ENCODE measurements around the gene FLOT1. TPM values are rescaled to one million over a fixed set of nuclear protein-coding genes. Genes with fewer than 3 reads are reported as not detected.

The FLOT1 gene
- total RNA-seq (ENCODE audit: low replicate concordance), result 80.3 and 96.9 TPM in 2 replicates

- peak within 1 kb of the TSS; percentile 85 for H3K4me3 ChIP-seq
- Mint-ChIP-seq H3K27ac (peak within 1 kb of the TSS; percentile 92), H3K4me1 (peaks cover 47% of the 10 kb centered on the region), H3K4me3 (peak within 1 kb of the TSS; percentile 91), H3K36me3 (peaks cover 26% of the 10 kb centered on the region), H3K27me3 (ENCODE audit: insufficient read depth, low read depth) (peaks cover 8% of the 10 kb centered on the region), H3K9me3 (no peaks in the 10 kb centered on the region)
- H3K79me2 ChIP-seq (ENCODE audit: low read depth), result peaks cover 27% of the 10 kb centered on the region
- peaks cover 5% of the 10 kb centered on the region for H3K4me1 ChIP-seq
- H3K27me3 ChIP-seq, result peaks cover 14% of the 10 kb centered on the region
- H3K4me2 ChIP-seq, result peak within 1 kb of the TSS; percentile 98
- peaks cover 16% of the 10 kb centered on the region for H3F3A ChIP-seq (ENCODE audit: low read depth)
- DNase-seq (ENCODE audit: low spot score), result peak; percentile 88
- peak within 1 kb of the TSS; percentile 47 for H3K9ac ChIP-seq
- H3K9me3 ChIP-seq (ENCODE audit: low read depth), result no peaks in the 10 kb centered on the region
- TF ChIP-seq CTCF (IDR thresholded peaks at IDR 0.05), result no peak
- TF ChIP-seq EZH2 (IDR thresholded peaks at IDR 0.05), result no peak
- TF ChIP-seq EZH2phosphoT487 (IDR thresholded peaks at IDR 0.05), result no peak
- peak within 1 kb of the TSS; percentile 67 for H2AFZ ChIP-seq (replicated peaks)
- H4K20me1 ChIP-seq (ENCODE audit: low read depth), result peaks cover 10% of the 10 kb centered on the region
- H3K27ac ChIP-seq, result no peak within 1 kb of the TSS
- H3K36me3 ChIP-seq, result no peaks in the 10 kb centered on the region
Measured at GRCh38 chr6:30742316-30743098, at the start of gene FLOT1. Gene FLOT1 (minus strand): TSS chr6:30742687. CDS start chr6:30742189, 498 bp downstream.

GRCh38 chr6:30790724-30791383 is 48.4 kb upstream of the FLOT1 start:
- H3K4me3 ChIP-seq, result no peak overlapping the region
- H3K4me2 ChIP-seq, result no peak overlapping the region
- no peak overlapping the region for H3K9ac ChIP-seq
- Mint-ChIP-seq H3K27ac (peak overlapping the region; percentile 53), H3K4me1 (peaks cover 15% of the 10 kb centered on the region), H3K27me3 (ENCODE audit: insufficient read depth, low read depth) (no peaks in the 10 kb centered on the region), H3K4me3 (no peak overlapping the region), H3K36me3 (no peaks in the 10 kb centered on the region), H3K9me3 (no peaks in the 10 kb centered on the region)
- H3K27me3 ChIP-seq, result peaks cover 3% of the 10 kb centered on the region
- no peak overlapping the region for H3K27ac ChIP-seq
- DNase-seq (ENCODE audit: low spot score), result peak; percentile 23
- H3K4me1 ChIP-seq, result no peaks in the 10 kb centered on the region
- H4K20me1 ChIP-seq (ENCODE audit: low read depth), result no peaks in the 10 kb centered on the region
- H3K79me2 ChIP-seq (ENCODE audit: low read depth), result no peaks in the 10 kb centered on the region
- H2AFZ ChIP-seq (replicated peaks), result no peak overlapping the region
- TF ChIP-seq EZH2 (IDR thresholded peaks at IDR 0.05) (no peak), EZH2phosphoT487 (IDR thresholded peaks at IDR 0.05) (no peak), CTCF (IDR thresholded peaks at IDR 0.05) (no peak)
- H3F3A ChIP-seq (ENCODE audit: low read depth), result peaks cover 4% of the 10 kb centered on the region
- no peaks in the 10 kb centered on the region for H3K9me3 ChIP-seq (ENCODE audit: low read depth)
- H3K36me3 ChIP-seq, result no peaks in the 10 kb centered on the region

- H3K9ac ChIP-seq, result no peak overlapping the region
- no peak overlapping the region for H3K4me3 Mint-ChIP-seq
- H3K4me3 ChIP-seq, result no peak overlapping the region
- no peaks in the 10 kb centered on the region for H3K27me3 Mint-ChIP-seq (ENCODE audit: insufficient read depth, low read depth)
- H3K36me3 Mint-ChIP-seq, result no peaks in the 10 kb centered on the region
- H3K4me1 Mint-ChIP-seq, result peaks cover 15% of the 10 kb centered on the region
- TF ChIP-seq EZH2 (IDR thresholded peaks at IDR 0.05), result no peak
- no peak for TF ChIP-seq EZH2phosphoT487 (IDR thresholded peaks at IDR 0.05)
- TF ChIP-seq CTCF (IDR thresholded peaks at IDR 0.05), result no peak
- no peaks in the 10 kb centered on the region for H3K9me3 ChIP-seq (ENCODE audit: low read depth)
- no peak overlapping the region for H3K27ac Mint-ChIP-seq
- H3F3A ChIP-seq (ENCODE audit: low read depth), result peaks cover 4% of the 10 kb centered on the region
- H4K20me1 ChIP-seq (ENCODE audit: low read depth), result no peaks in the 10 kb centered on the region
- no peaks in the 10 kb centered on the region for H3K79me2 ChIP-seq (ENCODE audit: low read depth)
- H2AFZ ChIP-seq (replicated peaks), result no peak overlapping the region
- H3K4me2 ChIP-seq, result no peak overlapping the region
- H3K36me3 ChIP-seq, result no peaks in the 10 kb centered on the region
- H3K27ac ChIP-seq, result no peak overlapping the region
- no peaks in the 10 kb centered on the region for H3K4me1 ChIP-seq
- no peak for DNase-seq (ENCODE audit: low spot score)
- peaks cover 3% of the 10 kb centered on the region for H3K27me3 ChIP-seq
- H3K9me3 Mint-ChIP-seq, result peaks cover 3% of the 10 kb centered on the region
Measured at GRCh38 chr6:30789606-30790005, 47.1 kb upstream of the FLOT1 start.
